ENCODE results near the gene FKBP8. TPM values are rescaled to one million over a fixed set of nuclear protein-coding genes. Genes with fewer than 3 reads are reported as not detected.
"Not testable (repeated sequence)": the region's sequence is repeated elsewhere in the genome, so short reads cannot be mapped to it uniquely, and the experiment has no call there.

FKBP8 gene
- polyA plus RNA-seq (ENCODE audit: insufficient read length in 4 of 4) = 100 to 1,000 TPM; 143 to 225 (median 150) TPM

GRCh38 chr19:18542941-18543813 is at the start of gene FKBP8:
Gene FKBP8 (minus strand): TSS chr19:18543573. CDS start chr19:18541970, 1,603 bp downstream.
- peak; percentile 75 to 83 (median 77) for DNase-seq (ENCODE audit: low read depth in 4 of 4, low spot score in 3 of 4)

GRCh38 chr19:18592732-18593131 is 49.4 kb upstream of the FKBP8 start:
- not testable (repeated sequence) for DNase-seq (ENCODE audit: low read depth in 4 of 4, low spot score in 3 of 4)

GRCh38 chr19:18591735-18592385 is 48.5 kb upstream of the FKBP8 start:
- DNase-seq (ENCODE audit: low read depth in 4 of 4, low spot score in 3 of 4) = no peak

GRCh38 chr19:18590273-18591272 is 47.2 kb upstream of the FKBP8 start:
- DNase-seq (ENCODE audit: low read depth in 4 of 4, low spot score in 3 of 4) = peak in 2 of 4 donors; percentile 66 to 71

- peak in 1 of 4 donors; percentile 54 for DNase-seq (ENCODE audit: low read depth in 4 of 4, low spot score in 3 of 4)
Measured at GRCh38 chr19:18589380-18590272, 46.3 kb upstream of the FKBP8 start.

- DNase-seq (ENCODE audit: low read depth in 4 of 4, low spot score in 3 of 4) = peak in 3 of 4 donors; percentile 69 to 85 (median 77)
Measured at GRCh38 chr19:18588611-18589379, 45.4 kb upstream of the FKBP8 start, which contains the start of gene REX1BD. Gene REX1BD (plus strand): TSS chr19:18588798. CDS start chr19:18588802, 4 bp downstream.

GRCh38 chr19:18587962-18588610 is 44.7 kb upstream of the FKBP8 start:
- no peak for DNase-seq (ENCODE audit: low read depth in 4 of 4, low spot score in 3 of 4)

GRCh38 chr19:18587561-18587960 is 44.2 kb upstream of the FKBP8 start:
- no peak for DNase-seq (ENCODE audit: low read depth in 4 of 4, low spot score in 3 of 4)

GRCh38 chr19:18586306-18586705 is 42.9 kb upstream of the FKBP8 start:
- no peak for DNase-seq (ENCODE audit: low read depth in 4 of 4, low spot score in 3 of 4)

- no peak for DNase-seq (ENCODE audit: low read depth in 4 of 4, low spot score in 3 of 4)
Measured at GRCh38 chr19:18580311-18580710, 36.9 kb upstream of the FKBP8 start.

- DNase-seq (ENCODE audit: low read depth in 4 of 4, low spot score in 3 of 4) = no peak
Measured at GRCh38 chr19:18577365-18577914, 34.1 kb upstream of the FKBP8 start.

GRCh38 chr19:18576383-18576782 is 33.0 kb upstream of the FKBP8 start:
- no peak for DNase-seq (ENCODE audit: low read depth in 4 of 4, low spot score in 3 of 4)

- no peak for DNase-seq (ENCODE audit: low read depth in 4 of 4, low spot score in 3 of 4)
Measured at GRCh38 chr19:18574691-18575291, 31.4 kb upstream of the FKBP8 start.

- peak; percentile 90 to 97 (median 93) for DNase-seq (ENCODE audit: low read depth in 4 of 4, low spot score in 3 of 4)
Measured at GRCh38 chr19:18571564-18572344, 28.4 kb upstream of the FKBP8 start, which contains the start of gene UBA52. Gene UBA52 (plus strand): TSS chr19:18571857. CDS start chr19:18573301, 1,444 bp downstream.

GRCh38 chr19:18568367-18568766 is 25.0 kb upstream of the FKBP8 start:
- DNase-seq (ENCODE audit: low read depth in 4 of 4, low spot score in 3 of 4) = no peak

- no peak for DNase-seq (ENCODE audit: low read depth in 4 of 4, low spot score in 3 of 4)
Measured at GRCh38 chr19:18566953-18567352, 23.6 kb upstream of the FKBP8 start.
